H1 (cell line): ENCODE data around the gene OTUD6A. TPM values are rescaled to one million over a fixed set of nuclear protein-coding genes. Genes with fewer than 3 reads are reported as not detected.

Experiments
- CTCF ChIA-PET: fragments of 300-600 bp; sonication (Branson Sonifier 250); formaldehyde crosslinking; loops from one replicate; lab custom pipeline; 2021; ENCODE audit not compliant: partially characterized antibody; lab: Charles Lee
- POLR2A ChIA-PET: fragments of 300-600 bp; sonication (Branson Sonifier 250); formaldehyde crosslinking; loops from one replicate; lab custom pipeline; 2021; ENCODE audit warnings: inconsistent platforms; ENCODE audit not compliant: partially characterized antibody; lab: Charles Lee
- DNase-seq, 2 experiments: peaks; one replicate each; pipeline versions ENCODE4 v3.0.0 to v3.0.0-alpha.2; 2010 to 2022; ENCODE audit warnings: low spot score in 2 of 2, low read depth in 1 of 2, mixed read lengths in 1 of 2
- FAIRE-seq: peaks from 2 replicates; lab custom pipeline; 2011; peaks lifted over from hg19 to GRCh38; lab: Jason Lieb, UNC
- H2AFZ ChIP-seq: 2 replicates; pipeline ENCODE4 v1.8.1; 2012; ENCODE audit warnings: low read length, inconsistent platforms
- H2AK5ac ChIP-seq: 2 replicates; pipeline ENCODE4 v1.6.1; 2013; ENCODE audit warnings: low read depth, low read length
- H2BK120ac ChIP-seq: replicated peaks from 2 replicates; pipeline ENCODE3; 2013; ENCODE audit warnings: low read depth, low read length, inconsistent platforms
- H2BK12ac ChIP-seq: 2 replicates; pipeline ENCODE4 v1.6.1; 2013; ENCODE audit warnings: low read depth, low read length
- H2BK15ac ChIP-seq: 2 replicates; pipeline ENCODE4 v1.6.1; 2013; ENCODE audit warnings: low read length
- H2BK20ac ChIP-seq: 2 replicates; pipeline ENCODE4 v1.6.1; 2013; ENCODE audit warnings: low read length
- H2BK5ac ChIP-seq: 2 replicates; pipeline ENCODE4 v1.6.1; 2013; ENCODE audit warnings: low read depth, low read length
- H3K14ac ChIP-seq: 2 replicates; pipeline ENCODE4 v1.6.1; 2013; ENCODE audit warnings: inconsistent platforms; ENCODE audit not compliant: insufficient read length
- H3K18ac ChIP-seq: 2 replicates; pipeline ENCODE4 v1.6.1; 2013; ENCODE audit warnings: low read length; ENCODE audit errors: extremely low read depth
- H3K23ac ChIP-seq: 2 replicates; pipeline ENCODE4 v1.6.1; 2013; ENCODE audit warnings: inconsistent platforms; ENCODE audit not compliant: insufficient read length
- H3K23me2 ChIP-seq: 2 replicates; pipeline ENCODE4 v1.6.1; 2013; ENCODE audit warnings: low read depth, low read length
- H3K27ac ChIP-seq: 2 replicates; pipeline ENCODE4 v1.6.1; 2011; ENCODE audit warnings: low read depth, low read length, inconsistent platforms
- H3K27me3 ChIP-seq, 4 experiments: replicated peaks in 1 of 4; 1 replicate in 1 of 4; 2 replicates in 3 of 4; pipeline versions ENCODE4 v1.6.1 to v1.8.1; 2011 to 2013; ENCODE audit warnings: low read length in 3 of 4, mild to moderate bottlenecking in 3 of 4, inconsistent platforms in 2 of 4, mixed read lengths in 2 of 4, moderate library complexity in 1 of 4; ENCODE audit not compliant: control insufficient read depth in 3 of 4, insufficient read depth in 3 of 4; ENCODE audit errors: extremely low read depth in 1 of 4
- H3K36me3 ChIP-seq, 4 experiments: 2 replicates each; pipeline versions ENCODE4 v1.6.1 to v1.8.1; 2011 to 2013; ENCODE audit warnings: mild to moderate bottlenecking in 4 of 4, low read length in 3 of 4, moderate library complexity in 2 of 4, control low read depth in 1 of 4, inconsistent platforms in 1 of 4; ENCODE audit not compliant: insufficient read depth in 4 of 4, control insufficient read depth in 2 of 4
- H3K4ac ChIP-seq: replicated peaks from 2 replicates; pipeline ENCODE3; 2013; ENCODE audit warnings: low read length, low read depth, mixed read lengths, inconsistent platforms; ENCODE audit not compliant: insufficient read length
- H3K4me1 ChIP-seq, 4 experiments: replicated peaks in 1 of 4; 1 replicate in 1 of 4; 2 replicates in 3 of 4; pipeline versions ENCODE4 v1.6.1 to v1.8.1; 2011 to 2013; ENCODE audit warnings: low read length in 3 of 4, inconsistent platforms in 2 of 4, mixed read lengths in 1 of 4; ENCODE audit not compliant: insufficient read depth in 4 of 4, control insufficient read depth in 3 of 4
- H3K4me2 ChIP-seq, 2 experiments: 2 replicates each; pipeline versions ENCODE4 v1.6.1 to v1.8.1; 2011 to 2013; ENCODE audit warnings: low read depth in 2 of 2, low read length in 2 of 2, control low read depth in 1 of 2, inconsistent platforms in 1 of 2, mild to moderate bottlenecking in 1 of 2; ENCODE audit not compliant: insufficient read depth in 1 of 2
- H3K4me3 ChIP-seq, 4 experiments: fragments of 200-600, 300-600 bp in 1 of 4; sonication (generic), shearing (Covaris generic), sonication (Bioruptor Twin) in 1 of 4; 2 replicates each; pipeline versions ENCODE4 v1.5.1 to v1.8.1; 2011 to 2016; ENCODE audit warnings: low read length in 4 of 4, low read depth in 3 of 4, control low read depth in 2 of 4, inconsistent platforms in 2 of 4, mild to moderate bottlenecking in 2 of 4, mixed read lengths in 1 of 4, moderate library complexity in 1 of 4; ENCODE audit not compliant: insufficient read depth in 2 of 4; ENCODE audit errors: extremely low read depth in 1 of 4
- H3K56ac ChIP-seq: replicated peaks from 2 replicates; pipeline ENCODE3; 2013; ENCODE audit warnings: low read depth, mild to moderate bottlenecking, mixed read lengths, low read length, inconsistent platforms; ENCODE audit not compliant: insufficient read length
- H3K79me1 ChIP-seq: 2 replicates; pipeline ENCODE4 v1.6.1; 2013; ENCODE audit warnings: low read depth, low read length, control low read depth
- H3K79me2 ChIP-seq, 2 experiments: 2 replicates each; pipeline versions ENCODE4 v1.6.1 to v1.8.1; 2012 to 2013; ENCODE audit warnings: low read length in 2 of 2, mild to moderate bottlenecking in 2 of 2, inconsistent platforms in 1 of 2; ENCODE audit not compliant: insufficient read depth in 2 of 2, control insufficient read depth in 1 of 2
- H3K9ac ChIP-seq, 4 experiments: replicated peaks in 1 of 4; 1 replicate in 1 of 4; 2 replicates in 3 of 4; pipeline versions ENCODE4 v1.6.1 to v1.8.1; 2011 to 2013; ENCODE audit warnings: low read depth in 3 of 4, low read length in 3 of 4, control low read depth in 2 of 4, mild to moderate bottlenecking in 2 of 4, moderate library complexity in 2 of 4, inconsistent platforms in 1 of 4; ENCODE audit errors: extremely low read depth in 1 of 4
- H3K9me3 ChIP-seq, 2 experiments: 2 replicates each; pipeline versions ENCODE4 v1.6.1 to v1.8.1; 2012 to 2013; ENCODE audit warnings: mild to moderate bottlenecking in 2 of 2, moderate library complexity in 2 of 2, control low read depth in 1 of 2, inconsistent platforms in 1 of 2, low read depth in 1 of 2, low read length in 1 of 2, mixed read lengths in 1 of 2; ENCODE audit not compliant: insufficient read depth in 2 of 2
- H4K20me1 ChIP-seq, 2 experiments: replicated peaks in 1 of 2; 2 replicates each; pipeline versions ENCODE3 to v1.8.1; 2011 to 2013; ENCODE audit warnings: inconsistent platforms in 2 of 2, low read length in 2 of 2, mild to moderate bottlenecking in 1 of 2; ENCODE audit not compliant: insufficient read depth in 2 of 2, control insufficient read depth in 1 of 2
- H4K5ac ChIP-seq: 2 replicates; pipeline ENCODE4 v1.6.1; 2013; ENCODE audit warnings: low read length, low read depth, mixed read lengths, inconsistent platforms; ENCODE audit not compliant: insufficient read length
- H4K8ac ChIP-seq: 2 replicates; pipeline ENCODE4 v1.8.0; 2013; ENCODE audit warnings: mild to moderate bottlenecking, moderate library complexity, low read length, inconsistent platforms; ENCODE audit not compliant: insufficient read depth; ENCODE audit errors: extremely low read depth
- H4K91ac ChIP-seq: replicated peaks from 2 replicates; pipeline ENCODE3; 2013; ENCODE audit warnings: low read length, mixed read lengths, inconsistent platforms; ENCODE audit not compliant: insufficient read length
- CHD2 ChIP-seq: IDR thresholded peaks from 2 replicates; pipeline ENCODE4 v1.6.1; 2012; ENCODE audit warnings: low read length, improper control_type of control experiment
- MAFK ChIP-seq: IDR thresholded peaks from 2 replicates; pipeline ENCODE4 v1.6.1; 2012; ENCODE audit warnings: low read depth, mild to moderate bottlenecking, improper control_type of control experiment, low read length
- TAF1 ChIP-seq: IDR thresholded peaks from 2 replicates; pipeline ENCODE4 v1.6.1; 2011; ENCODE audit warnings: mild to moderate bottlenecking, low read depth, low read length
- WGBS, 2 experiments: shearing (Covaris generic) in 1 of 2; methylation state at CpG; one replicate each; pipeline versions ENCODE4 v1.1.6 to v1.1.7; 2013 to 2015; ENCODE audit warnings: low lambda C conversion rate in 2 of 2, mixed read lengths in 2 of 2, inconsistent platforms in 1 of 2, low coverage in 1 of 2, missing lambda C conversion rate in 1 of 2; ENCODE audit not compliant: insufficient replicate concordance in 2 of 2, insufficient coverage in 1 of 2, insufficient read length in 1 of 2; ENCODE audit errors: extremely low coverage in 1 of 2, missing lambda C conversion rate in 1 of 2; 5-methylcytosine and 5-hydroxymethylcytosine counted together
- polyA plus RNA-seq, 7 experiments: library from polyadenylated mRNA; depleted of rRNA in 3 of 7; stranded (reverse) in 5 of 7; unstranded in 2 of 7; fragments of >200 nt in 5 of 7; fragments of 200-250 nt in 2 of 7; gene quantifications; 1 replicate in 5 of 7; 2 replicates in 1 of 7; 4 replicates in 1 of 7; pipeline versions ENCODE4 v1.2.1 to v1.2.3, GENCODE V29; 2011 to 2013; ENCODE audit warnings: missing spikeins in 2 of 7, mixed read lengths in 2 of 7
- total RNA-seq: library from RNA; stranded (reverse); fragmentation: NEBNext Ultra II Directional; extraction: Animal tissue kit (Norgen Biotek cat#: 25700); gene quantifications from 2 replicates; pipeline ENCODE4 v1.2.1, GENCODE V29; 2021

Gene OTUD6A
- total and polyA plus RNA-seq, 2 of the 8 experiments (the other 6 are each of a cell fraction or from before 2014, with no cell fraction given) = 0.09 to 0.17 TPM

DNA sequence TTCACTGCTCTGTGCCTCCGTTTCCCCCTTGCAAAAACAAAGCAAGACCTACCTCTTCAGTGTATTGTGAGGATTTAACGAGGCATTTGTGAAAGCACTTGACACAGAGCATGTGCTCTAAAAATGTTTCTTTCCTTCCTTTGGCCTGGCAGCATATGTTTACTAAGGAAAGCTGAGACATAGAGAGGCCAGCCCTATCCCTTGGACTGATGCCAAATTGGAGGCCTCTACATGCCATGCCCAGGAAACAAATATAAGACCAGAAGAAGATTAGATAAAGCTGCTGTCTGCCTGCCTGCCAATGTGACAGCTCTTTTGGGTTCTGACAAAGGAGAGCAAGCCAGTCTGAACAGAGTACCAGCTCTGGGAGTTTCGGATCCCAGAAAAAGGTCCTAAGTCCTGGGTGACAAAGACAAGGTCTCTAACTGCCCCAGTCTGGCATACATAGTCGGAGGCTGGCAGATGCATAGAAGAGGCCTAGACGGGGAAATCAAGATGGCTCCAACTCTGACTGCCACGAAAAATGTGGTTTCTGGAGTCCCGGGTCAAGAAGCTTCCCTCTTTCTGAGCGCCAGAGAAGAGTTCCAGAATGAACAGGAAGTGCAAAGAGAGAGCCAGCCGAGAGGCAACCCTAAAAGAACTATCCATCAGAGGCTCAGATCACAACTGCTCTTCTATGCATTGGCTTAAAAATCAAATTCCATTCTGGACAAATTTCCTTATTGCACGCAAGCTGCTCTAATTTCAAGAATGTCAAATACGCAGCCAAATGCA is 25.8 kb downstream of the OTUD6A start:
- no peaks in the 10 kb centered on the region for H3K4me1 ChIP-seq
- no peaks in the 10 kb centered on the region for H3K9me3 ChIP-seq
- H4K20me1 ChIP-seq = no peaks in the 10 kb centered on the region
- no peak overlapping the region for H3K4me2 ChIP-seq
- no peak overlapping the region for H3K23ac ChIP-seq
- H4K91ac ChIP-seq = no peak overlapping the region
- H2AK5ac ChIP-seq = no peak overlapping the region
- H2BK120ac ChIP-seq = no peak overlapping the region
- no peaks in the 10 kb centered on the region for H3K36me3 ChIP-seq
- CTCF ChIA-PET = interaction anchor here (0.7 to 3.2 kb wide), 6 partner anchors 9 to 595 kb away, joined by 3 to 27 read pairs (median 4); no protein-coding TSS in a partner anchor
- no peak overlapping the region for H3K27ac ChIP-seq
- H3K18ac ChIP-seq = no peak overlapping the region
- no peak overlapping the region for H3K4ac ChIP-seq
- no peak overlapping the region for H3K14ac ChIP-seq
- H3K4me3 ChIP-seq = no peak overlapping the region
- TF ChIP-seq MAFK (no peak), CHD2 (no peak), TAF1 (no peak)
- no peaks in the 10 kb centered on the region for H3K79me2 ChIP-seq
- POLR2A ChIA-PET = no interaction called here
- H3K27me3 ChIP-seq = no peaks in the 10 kb centered on the region
- H4K8ac ChIP-seq = no peak overlapping the region
- no peak overlapping the region for H2BK15ac ChIP-seq
- no peak overlapping the region for H3K9ac ChIP-seq
- FAIRE-seq = no peak
- H2BK12ac ChIP-seq = no peak overlapping the region
- no peak for DNase-seq
- WGBS, 2 experiments = 93% methylated on average over 9 of the region's 11 CpGs; no CpG with 5 or more reads in 1 of the 2 experiments
- no peak overlapping the region for H3K56ac ChIP-seq
- no peak overlapping the region for H2BK5ac ChIP-seq
- H2BK20ac ChIP-seq = no peak overlapping the region
- H2AFZ ChIP-seq = no peak overlapping the region
- H4K5ac ChIP-seq = no peak overlapping the region
- H3K23me2 ChIP-seq = no peaks in the 10 kb centered on the region
- H3K79me1 ChIP-seq = no peaks in the 10 kb centered on the region
